Measurements from ENCODE around the gene ERC2. TPM values are rescaled to one million over a fixed set of nuclear protein-coding genes. Genes with fewer than 3 reads are reported as not detected.

ERC2 gene
- polyA plus RNA-seq, 1 experiment = 0.07 TPM

- no peak for TF ChIP-seq CTCF (IDR thresholded peaks at IDR 0.05; ENCODE audit: low read depth, low read length)
- Histone ChIP-seq H3K4me3 (ENCODE audit: low read depth, low read length) (no peak overlapping the region), H3K27me3 (ENCODE audit: control insufficient read depth, insufficient read depth, low read length) (no peaks in the 10 kb centered on the region), H3K9me3 (ENCODE audit: control insufficient read depth, insufficient read depth, low read length) (no peaks in the 10 kb centered on the region), H3K27ac (ENCODE audit: low read depth, low read length) (no peak overlapping the region)
- ChIA-PET CTCF (no interaction called here), POLR2A (no interaction called here)
- no peak for DNase-seq (ENCODE audit: low read depth, low spot score)
Observed at GRCh38 chr3:55669133-55669532, 799.1 kb downstream of the ERC2 start.

- H3K27ac ChIP-seq (ENCODE audit: low read depth, low read length) = no peak overlapping the region
- POLR2A ChIA-PET = no interaction called here
- H3K4me3 ChIP-seq (ENCODE audit: low read depth, low read length) = no peak overlapping the region
- H3K27me3 ChIP-seq (ENCODE audit: control insufficient read depth, insufficient read depth, low read length) = no peaks in the 10 kb centered on the region
- no peaks in the 10 kb centered on the region for H3K9me3 ChIP-seq (ENCODE audit: control insufficient read depth, insufficient read depth, low read length)
- DNase-seq (ENCODE audit: low read depth, low spot score) = no peak
- TF ChIP-seq CTCF (IDR thresholded peaks at IDR 0.05; ENCODE audit: low read depth, low read length) = no peak
- CTCF ChIA-PET = no interaction called here
Observed at GRCh38 chr3:55668359-55668758, 799.9 kb downstream of the ERC2 start.

DNA sequence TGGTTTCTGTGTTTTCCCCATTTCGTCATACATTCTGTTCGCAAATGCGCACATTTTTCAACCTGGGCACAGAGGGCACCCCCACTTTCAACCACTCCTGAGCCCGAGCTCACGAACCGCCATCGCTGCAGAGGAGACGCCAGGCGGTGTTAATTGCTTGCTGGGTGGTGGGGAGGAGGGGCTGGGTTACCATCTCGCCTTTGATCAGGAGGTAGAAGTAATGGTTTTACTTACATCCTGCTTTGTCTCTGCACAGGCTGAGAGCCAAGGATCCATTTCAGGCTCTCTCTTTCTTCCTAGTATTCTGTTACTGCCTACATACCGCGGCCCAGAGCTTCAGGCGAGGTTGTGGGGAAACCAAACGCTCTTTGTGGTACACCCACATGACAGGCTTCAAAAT is 803.9 kb downstream of the ERC2 start:
- H3K27me3 ChIP-seq (ENCODE audit: control insufficient read depth, insufficient read depth, low read length) = no peaks in the 10 kb centered on the region
- H3K27ac ChIP-seq (ENCODE audit: low read depth, low read length) = no peak overlapping the region
- no peak for TF ChIP-seq CTCF (IDR thresholded peaks at IDR 0.05; ENCODE audit: low read depth, low read length)
- no peaks in the 10 kb centered on the region for H3K9me3 ChIP-seq (ENCODE audit: control insufficient read depth, insufficient read depth, low read length)
- H3K4me3 ChIP-seq (ENCODE audit: low read depth, low read length) = no peak overlapping the region
- ChIA-PET CTCF (no interaction called here), POLR2A (no interaction called here)
- no peak for DNase-seq (ENCODE audit: low read depth, low spot score)

GRCh38 chr3:55662683-55663082 is 805.6 kb downstream of the ERC2 start:
- H3K27me3 ChIP-seq (ENCODE audit: control insufficient read depth, insufficient read depth, low read length) = no peaks in the 10 kb centered on the region
- H3K9me3 ChIP-seq (ENCODE audit: control insufficient read depth, insufficient read depth, low read length) = no peaks in the 10 kb centered on the region
- POLR2A ChIA-PET = no interaction called here
- DNase-seq (ENCODE audit: low read depth, low spot score) = no peak
- TF ChIP-seq CTCF (IDR thresholded peaks at IDR 0.05; ENCODE audit: low read depth, low read length) = no peak
- CTCF ChIA-PET = interaction anchor here (0.5 kb wide), 1 partner anchor 113 kb away, joined by 6 read pairs; no protein-coding TSS in a partner anchor
- no peak overlapping the region for H3K4me3 ChIP-seq (ENCODE audit: low read depth, low read length)
- no peak overlapping the region for H3K27ac ChIP-seq (ENCODE audit: low read depth, low read length)

DNA sequence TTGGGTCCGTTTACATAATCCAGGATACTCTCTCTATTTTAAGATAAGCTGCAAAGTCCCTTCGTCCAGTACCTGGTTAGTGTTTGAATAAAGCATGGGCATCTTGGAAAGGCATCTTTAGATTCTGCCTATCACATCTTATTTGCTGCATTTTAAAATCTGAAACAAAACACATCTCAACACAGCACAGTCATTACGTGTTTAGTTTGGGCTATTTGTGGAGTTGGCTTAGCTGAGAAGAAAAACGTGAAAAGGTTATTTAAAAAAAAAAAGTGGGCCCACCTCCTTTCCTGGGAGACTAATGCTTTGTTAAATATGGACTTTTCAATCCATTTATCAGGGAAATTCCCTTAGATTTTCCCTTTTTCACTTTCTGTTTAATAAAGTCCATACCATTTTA is 806.7 kb downstream of the ERC2 start:
- ChIA-PET CTCF (interaction anchor here (0.6 to 0.9 kb wide), 2 partner anchors 8 to 175 kb away, joined by 3 to 6 read pairs; no protein-coding TSS in a partner anchor), POLR2A (no interaction called here)
- TF ChIP-seq CTCF (IDR thresholded peaks at IDR 0.05; ENCODE audit: low read depth, low read length) = no peak
- DNase-seq (ENCODE audit: low read depth, low spot score) = no peak
- Histone ChIP-seq H3K27ac (ENCODE audit: low read depth, low read length) (no peak overlapping the region), H3K9me3 (ENCODE audit: control insufficient read depth, insufficient read depth, low read length) (no peaks in the 10 kb centered on the region), H3K4me3 (ENCODE audit: low read depth, low read length) (no peak overlapping the region), H3K27me3 (ENCODE audit: control insufficient read depth, insufficient read depth, low read length) (no peaks in the 10 kb centered on the region)
